ENCODE measurements around the gene SLF2. TPM values are rescaled to one million over a fixed set of nuclear protein-coding genes. Genes with fewer than 3 reads are reported as not detected.

The SLF2 gene
- total RNA-seq (26.3 TPM), polyA plus RNA-seq (23.8 TPM)
- long read RNA-seq, donor 1 = 0 reads
- long read RNA-seq, donor 2 = 0 reads
- long read RNA-seq, donor 3, transcript SLF2-205 (1 exons, 891 nt) = major isoform, 6 of 6 reads
- long read RNA-seq, donor 3, partial matches to known transcripts = 0 of 6 reads
- long read RNA-seq, donor 3, other reads (novel, unspliced or antisense) = 0 of 6 reads
- long read RNA-seq, donor 4, partial matches to known transcripts = 0 of 2 reads
- long read RNA-seq, donor 4, other reads (novel, unspliced or antisense) = 0 of 2 reads
- long read RNA-seq, donor 5, transcript SLF2-205 (1 exons, 891 nt) = major isoform, 5 of 5 reads
- long read RNA-seq, donor 5, partial matches to known transcripts = 0 of 5 reads
- long read RNA-seq, donor 5, other reads (novel, unspliced or antisense) = 0 of 5 reads
- long read RNA-seq, donor 6, transcript SLF2-205 (1 exons, 891 nt) = major isoform, 5 of 5 reads
- long read RNA-seq, donor 6, partial matches to known transcripts = 0 of 5 reads
- long read RNA-seq, donor 6, other reads (novel, unspliced or antisense) = 0 of 5 reads
- long read RNA-seq, donor 7, full-length matches to known transcripts = 12 of 12 reads
- long read RNA-seq, donor 7, partial matches to known transcripts = 0 of 12 reads
- long read RNA-seq, donor 7, other reads (novel, unspliced or antisense) = 0 of 12 reads
- long read RNA-seq, donor 8, partial matches to known transcripts = 5 of 9 reads
- long read RNA-seq, donor 8, other reads (novel, unspliced or antisense) = 0 of 9 reads
- long read RNA-seq, donor 9, full-length matches to known transcripts = 9 of 9 reads
- long read RNA-seq, donor 9, partial matches to known transcripts = 0 of 9 reads
- long read RNA-seq, donor 9, other reads (novel, unspliced or antisense) = 0 of 9 reads
- long read RNA-seq, donor 10, transcript SLF2-205 (1 exons, 891 nt) = major isoform, 5 of 5 reads
- long read RNA-seq, donor 10, partial matches to known transcripts = 0 of 5 reads
- long read RNA-seq, donor 10, other reads (novel, unspliced or antisense) = 0 of 5 reads

- peak; percentile 90 to 98 (median 94) for DNase-seq (ENCODE audit: low read depth in 6 of 9, low spot score in 9 of 9)
- Histone ChIP-seq H3K4me3 (ENCODE audit: low read length in 2 of 2) (peak within 1 kb of the TSS; percentile 88 to 100), H3K9me3 (ENCODE audit: control insufficient read depth in 2 of 2, insufficient read depth in 1 of 2, low read length in 1 of 2) (no peaks in the 10 kb centered on the region), H3K27me3 (ENCODE audit: control insufficient read depth in 2 of 2, insufficient read depth in 1 of 2, low read length in 1 of 2) (no peaks in the 10 kb centered on the region), H3K27ac (ENCODE audit: low read depth in 1 of 2, low read length in 1 of 2) (peak within 1 kb of the TSS; percentile 83 to 95), H3K36me3 (ENCODE audit: control insufficient read depth in 2 of 2, insufficient read depth in 2 of 2, low read length in 1 of 2) (peaks cover 6 to 19% of the 10 kb centered on the region in 2 donors), H3K4me1 (ENCODE audit: control insufficient read depth in 2 of 2, insufficient read depth in 2 of 2, low read length in 2 of 2) (peaks cover 12 to 17% of the 10 kb centered on the region in 2 donors)
- WGBS = under 1% methylated on average over 71 of the region's 71 CpGs
Observed at GRCh38 chr10:100912605-100913469, at the start of gene SLF2. Gene SLF2, plus strand, starts transcription at chr10:100912963. Its CDS starts 148 bp downstream, at chr10:100913111.

- Histone ChIP-seq H3K27me3 (ENCODE audit: control insufficient read depth in 2 of 2, insufficient read depth in 1 of 2, low read length in 1 of 2) (peaks cover 27 to 93% of the 10 kb centered on the region in 2 donors), H3K27ac (ENCODE audit: low read depth in 1 of 2, low read length in 1 of 2) (no peak overlapping the region), H3K4me3 (ENCODE audit: low read length in 2 of 2) (no peak overlapping the region), H3K36me3 (ENCODE audit: control insufficient read depth in 2 of 2, insufficient read depth in 2 of 2, low read length in 1 of 2) (no peaks in the 10 kb centered on the region), H3K4me1 (ENCODE audit: control insufficient read depth in 2 of 2, insufficient read depth in 2 of 2, low read length in 2 of 2) (no peaks in the 10 kb centered on the region), H3K9me3 (ENCODE audit: control insufficient read depth in 2 of 2, insufficient read depth in 1 of 2, low read length in 1 of 2) (no peaks in the 10 kb centered on the region)
- 90% methylated on average over 7 of the region's 7 CpGs for WGBS
- DNase-seq (ENCODE audit: low read depth in 6 of 9, low spot score in 9 of 9) = no peak
Observed at GRCh38 chr10:100863433-100863832, 49.3 kb upstream of the SLF2 start.

GRCh38 chr10:100864036-100864885, 48.5 kb upstream of the SLF2 start:
- Histone ChIP-seq H3K9me3 (ENCODE audit: control insufficient read depth in 2 of 2, insufficient read depth in 1 of 2, low read length in 1 of 2) (no peaks in the 10 kb centered on the region), H3K36me3 (ENCODE audit: control insufficient read depth in 2 of 2, insufficient read depth in 2 of 2, low read length in 1 of 2) (no peaks in the 10 kb centered on the region), H3K27ac (ENCODE audit: low read depth in 1 of 2, low read length in 1 of 2) (no peak overlapping the region), H3K4me1 (ENCODE audit: control insufficient read depth in 2 of 2, insufficient read depth in 2 of 2, low read length in 2 of 2) (no peaks in the 10 kb centered on the region), H3K4me3 (ENCODE audit: low read length in 2 of 2) (no peak overlapping the region), H3K27me3 (ENCODE audit: control insufficient read depth in 2 of 2, insufficient read depth in 1 of 2, low read length in 1 of 2) (peaks cover 27 to 93% of the 10 kb centered on the region in 2 donors)
- 89% methylated on average over 24 of the region's 24 CpGs for WGBS
- no peak for DNase-seq (ENCODE audit: low read depth in 6 of 9, low spot score in 9 of 9)

- Histone ChIP-seq H3K4me3 (ENCODE audit: low read length in 2 of 2) (no peak overlapping the region), H3K27ac (ENCODE audit: low read depth in 1 of 2, low read length in 1 of 2) (no peak overlapping the region), H3K4me1 (ENCODE audit: control insufficient read depth in 2 of 2, insufficient read depth in 2 of 2, low read length in 2 of 2) (no peaks in the 10 kb centered on the region), H3K36me3 (ENCODE audit: control insufficient read depth in 2 of 2, insufficient read depth in 2 of 2, low read length in 1 of 2) (no peaks in the 10 kb centered on the region), H3K27me3 (ENCODE audit: control insufficient read depth in 2 of 2, insufficient read depth in 1 of 2, low read length in 1 of 2) (peaks cover 27 to 90% of the 10 kb centered on the region in 2 donors), H3K9me3 (ENCODE audit: control insufficient read depth in 2 of 2, insufficient read depth in 1 of 2, low read length in 1 of 2) (no peaks in the 10 kb centered on the region)
- WGBS = 81% methylated on average over 4 of the region's 4 CpGs
- DNase-seq (ENCODE audit: low read depth in 6 of 9, low spot score in 9 of 9) = no peak
Observed at GRCh38 chr10:100864978-100865377, 47.8 kb upstream of the SLF2 start.

- DNase-seq (ENCODE audit: low read depth in 6 of 9, low spot score in 9 of 9) = no peak
- 89% methylated on average over 7 of the region's 7 CpGs for WGBS
Observed at GRCh38 chr10:100866010-100866409, 46.8 kb upstream of the SLF2 start.

GRCh38 chr10:100866575-100867098, 46.1 kb upstream of the SLF2 start:
- H3K36me3 ChIP-seq (ENCODE audit: control insufficient read depth in 2 of 2, insufficient read depth in 2 of 2, low read length in 1 of 2) = no peaks in the 10 kb centered on the region
- H3K9me3 ChIP-seq (ENCODE audit: control insufficient read depth in 2 of 2, insufficient read depth in 1 of 2, low read length in 1 of 2) = no peaks in the 10 kb centered on the region
- peaks cover 27 to 80% of the 10 kb centered on the region in 2 donors for H3K27me3 ChIP-seq (ENCODE audit: control insufficient read depth in 2 of 2, insufficient read depth in 1 of 2, low read length in 1 of 2)
- no peaks in the 10 kb centered on the region for H3K4me1 ChIP-seq (ENCODE audit: control insufficient read depth in 2 of 2, insufficient read depth in 2 of 2, low read length in 2 of 2)
- H3K27ac ChIP-seq (ENCODE audit: low read depth in 1 of 2, low read length in 1 of 2) = no peak overlapping the region
- DNase-seq (ENCODE audit: low read depth in 6 of 9, low spot score in 9 of 9) = no peak
- 23% methylated on average over 21 of the region's 21 CpGs for WGBS
- H3K4me3 ChIP-seq (ENCODE audit: low read length in 2 of 2) = no peak overlapping the region

More at GRCh38 chr10:100866010-100866409, 46.8 kb upstream of the SLF2 start:
- H3K4me3 ChIP-seq (ENCODE audit: low read length in 2 of 2) = no peak overlapping the region
- no peaks in the 10 kb centered on the region for H3K4me1 ChIP-seq (ENCODE audit: control insufficient read depth in 2 of 2, insufficient read depth in 2 of 2, low read length in 2 of 2)
- no peaks in the 10 kb centered on the region for H3K36me3 ChIP-seq (ENCODE audit: control insufficient read depth in 2 of 2, insufficient read depth in 2 of 2, low read length in 1 of 2)
- H3K27me3 ChIP-seq (ENCODE audit: control insufficient read depth in 2 of 2, insufficient read depth in 1 of 2, low read length in 1 of 2) = peaks cover 27 to 82% of the 10 kb centered on the region in 2 donors
- H3K9me3 ChIP-seq (ENCODE audit: control insufficient read depth in 2 of 2, insufficient read depth in 1 of 2, low read length in 1 of 2) = no peaks in the 10 kb centered on the region
- no peak overlapping the region for H3K27ac ChIP-seq (ENCODE audit: low read depth in 1 of 2, low read length in 1 of 2)

GRCh38 chr10:100867261-100867963, 45.4 kb upstream of the SLF2 start:
- WGBS = 82% methylated on average over 8 of the region's 8 CpGs
- no peaks in the 10 kb centered on the region for H3K36me3 ChIP-seq (ENCODE audit: control insufficient read depth in 2 of 2, insufficient read depth in 2 of 2, low read length in 1 of 2)
- peaks cover 27 to 74% of the 10 kb centered on the region in 2 donors for H3K27me3 ChIP-seq (ENCODE audit: control insufficient read depth in 2 of 2, insufficient read depth in 1 of 2, low read length in 1 of 2)
- H3K4me1 ChIP-seq (ENCODE audit: control insufficient read depth in 2 of 2, insufficient read depth in 2 of 2, low read length in 2 of 2) = no peaks in the 10 kb centered on the region
- no peak for DNase-seq (ENCODE audit: low read depth in 6 of 9, low spot score in 9 of 9)
- no peak overlapping the region for H3K27ac ChIP-seq (ENCODE audit: low read depth in 1 of 2, low read length in 1 of 2)
- H3K4me3 ChIP-seq (ENCODE audit: low read length in 2 of 2) = no peak overlapping the region
- H3K9me3 ChIP-seq (ENCODE audit: control insufficient read depth in 2 of 2, insufficient read depth in 1 of 2, low read length in 1 of 2) = no peaks in the 10 kb centered on the region
